ACHN (cell line): ENCODE results near the gene KRTAP23-1.

ENCODE experiments used
- DNase-seq: peaks from one replicate; pipeline ENCODE4 v3.0.0-alpha.2; 2015
- in situ Hi-C: cut with HindIII; loops from 2 replicates; pipeline ENCODE4 v1.10.0; 2017; ENCODE audit warnings: low sequenced_read_pairs, low pct_ligation_motif_present, low pct_unique_long_range_greater_than_20kb

The KRTAP23-1 gene

GRCh38 chr21:30326390-30326789 lies 22.0 kb downstream of the KRTAP23-1 start:
- DNase-seq: no peak
- in situ Hi-C loops: no loop called here

DNA sequence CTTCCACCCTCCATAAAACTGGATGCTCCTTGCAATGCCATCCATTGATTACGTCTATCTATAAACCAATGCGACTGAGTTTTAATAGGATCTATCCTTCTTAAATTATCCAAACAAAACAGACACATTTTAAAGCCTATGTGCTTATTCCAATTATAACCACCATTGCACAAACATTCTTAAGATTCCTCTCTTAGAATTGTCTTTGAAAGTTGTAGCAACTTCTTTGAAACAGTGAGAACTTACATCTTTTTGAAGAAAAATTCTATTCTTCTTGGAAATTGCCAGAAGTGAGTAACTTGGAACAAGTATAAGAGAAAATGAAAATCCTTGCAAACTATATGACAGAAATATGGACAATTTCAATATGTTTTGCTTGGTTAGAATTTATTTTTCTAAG lies 28.2 kb downstream of the KRTAP23-1 start, which contains the start of gene KRTAP26-1:
Gene KRTAP26-1, minus strand, starts transcription at position 101 of the 400 bp plus-strand sequence. CDS start 280 bp downstream, outside the sequence.
- no peak for DNase-seq
- in situ Hi-C loops: no loop called here

- DNase-seq: no peak
- in situ Hi-C loops: no loop called here
These were observed 32.7 kb downstream of the KRTAP23-1 start for GRCh38 chr21:30315701-30316100.

DNA sequence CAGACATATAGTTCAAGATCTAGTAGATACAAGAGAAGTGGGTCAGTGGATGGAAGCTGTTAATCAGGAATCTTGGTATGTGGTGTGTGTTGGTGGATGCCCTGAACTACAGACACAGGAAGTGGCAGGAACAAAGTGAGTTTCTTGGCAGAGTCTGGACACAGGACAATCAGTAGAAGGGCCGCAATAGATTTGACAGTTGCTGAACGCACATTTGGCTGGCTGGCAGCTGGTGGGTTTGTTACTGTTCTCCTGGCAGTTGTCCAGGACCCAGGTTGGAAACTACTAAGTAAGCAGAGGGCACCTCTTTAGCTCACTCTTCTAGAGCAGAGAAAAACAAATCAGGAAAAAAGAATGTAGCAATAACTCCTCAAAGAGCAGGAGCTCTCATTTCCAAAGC lies 41.5 kb downstream of the KRTAP23-1 start:
- DNase-seq: no peak
- in situ Hi-C loops: no loop called here

DNA sequence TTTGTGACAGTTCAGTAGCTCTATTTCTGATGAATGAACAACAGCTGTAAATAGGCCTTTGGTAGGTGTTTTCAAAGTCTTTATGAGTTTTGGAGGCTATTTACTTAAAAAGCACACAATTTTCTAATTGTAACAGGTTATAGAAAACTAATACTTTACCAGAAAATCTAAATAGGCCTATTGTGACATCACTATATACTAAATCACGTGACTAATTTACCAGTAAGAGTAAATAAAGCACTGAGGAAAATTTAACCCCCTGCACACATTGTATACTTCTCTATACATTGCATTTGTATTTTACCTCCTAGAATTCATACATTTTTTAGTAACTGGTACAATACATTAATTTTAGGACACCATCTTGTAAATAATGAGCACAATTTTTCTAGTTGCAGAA lies 43.3 kb downstream of the KRTAP23-1 start:
- DNase-seq: no peak
- in situ Hi-C loops: no loop called here
